ENCODE data around the gene TBXAS1.

Gene TBXAS1

DNA sequence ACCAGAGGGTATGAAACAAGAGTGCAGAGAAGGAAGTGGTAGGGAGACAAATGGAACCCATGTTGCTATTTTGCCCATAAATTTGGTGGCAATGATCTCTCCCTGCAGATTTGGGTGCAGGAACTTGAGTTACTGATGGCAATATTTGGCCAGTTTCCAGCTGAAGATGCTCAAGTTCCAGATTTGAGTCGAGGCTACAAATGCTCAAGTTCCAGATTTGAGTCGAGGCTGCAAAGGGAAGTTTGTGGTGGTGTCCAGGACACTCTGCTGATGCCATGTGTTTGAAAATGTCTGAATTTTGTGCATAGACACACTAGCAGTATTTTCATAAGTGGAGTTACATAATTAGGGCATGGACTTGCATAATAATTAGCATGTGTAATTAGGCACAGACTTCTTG is 40.8 kb downstream of the TBXAS1 start:
- H3K27ac ChIP-seq, result no peak overlapping the region
- TF ChIP-seq CTCF (conservative IDR thresholded peaks at IDR 0.05), result no peak

GRCh38 chr7:139870380-139870779 is 41.3 kb downstream of the TBXAS1 start:
- H3K27ac ChIP-seq, result no peak overlapping the region
- TF ChIP-seq CTCF (conservative IDR thresholded peaks at IDR 0.05), result no peak
- no peak for TF ChIP-seq ZFX (IDR thresholded peaks at IDR 0.05)

GRCh38 chr7:139871331-139871730 is 42.3 kb downstream of the TBXAS1 start:
- no peak for TF ChIP-seq CTCF (conservative IDR thresholded peaks at IDR 0.05)
- no peak for TF ChIP-seq ZFX (IDR thresholded peaks at IDR 0.05)
- H3K27ac ChIP-seq, result no peak overlapping the region

GRCh38 chr7:139871820-139872219 is 42.8 kb downstream of the TBXAS1 start:
- no peak for TF ChIP-seq CTCF (conservative IDR thresholded peaks at IDR 0.05)
- no peak for TF ChIP-seq ZFX (IDR thresholded peaks at IDR 0.05)
- H3K27ac ChIP-seq, result no peak overlapping the region

- no peak for TF ChIP-seq ZFX (IDR thresholded peaks at IDR 0.05)
- TF ChIP-seq CTCF (conservative IDR thresholded peaks at IDR 0.05), result no peak
- no peak overlapping the region for H3K27ac ChIP-seq
Measured at GRCh38 chr7:139873593-139874301, 44.7 kb downstream of the TBXAS1 start.

DNA sequence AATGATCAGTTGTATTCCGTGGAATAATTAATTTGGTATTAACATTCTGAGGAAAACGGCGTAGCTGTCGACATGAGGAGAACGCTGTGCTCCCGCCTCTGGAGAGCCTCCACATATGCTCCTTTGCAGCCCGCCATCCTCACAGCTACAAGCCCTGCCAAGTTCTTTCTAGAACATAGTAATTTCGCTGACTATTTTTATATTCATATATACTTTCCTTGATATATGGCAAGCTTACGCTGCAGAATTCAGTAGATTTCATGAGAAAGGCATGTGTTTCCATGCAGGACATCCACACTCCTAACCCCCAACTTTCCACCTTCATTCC is 45.2 kb downstream of the TBXAS1 start:
- TF ChIP-seq CTCF (conservative IDR thresholded peaks at IDR 0.05), result no peak
- TF ChIP-seq ZFX (IDR thresholded peaks at IDR 0.05), result no peak
- no peak overlapping the region for H3K27ac ChIP-seq

- H3K27ac ChIP-seq, result no peak overlapping the region
- TF ChIP-seq CTCF (conservative IDR thresholded peaks at IDR 0.05), result no peak
- TF ChIP-seq ZFX (IDR thresholded peaks at IDR 0.05), result no peak
Measured at GRCh38 chr7:139875821-139876241, 46.8 kb downstream of the TBXAS1 start.
